ENCODE measurements around the gene TRAPPC11.

DNA sequence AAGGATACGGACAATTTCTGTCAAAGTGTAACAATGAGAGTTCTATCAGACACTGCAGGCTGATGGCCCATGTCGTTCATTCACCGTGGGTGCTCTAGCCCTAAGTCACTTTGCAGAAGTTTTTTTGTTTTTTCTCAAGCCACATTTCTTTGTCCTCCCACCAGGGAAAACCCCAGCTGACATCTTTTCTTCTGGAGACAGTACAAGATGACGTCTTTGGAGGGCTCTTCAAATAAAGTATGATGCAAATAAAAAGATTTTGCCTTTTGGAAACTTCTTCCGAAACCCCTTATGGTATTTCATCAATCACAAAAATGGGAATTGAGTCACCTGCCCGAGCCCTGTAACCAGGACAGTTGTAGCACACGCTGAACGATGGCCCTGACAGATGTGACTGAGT, 73.2 kb downstream of the TRAPPC11 start:
- TF ChIP-seq POLR2A (IDR thresholded peaks at IDR 0.05) = no peak
- no peak for TF ChIP-seq POLR2AphosphoS5 (IDR thresholded peaks at IDR 0.05; ENCODE audit: insufficient read depth in 1 of 2, low read depth in 1 of 2)
